A673 (cell line): ENCODE data around the gene NFS1. TPM values are rescaled to one million over a fixed set of nuclear protein-coding genes. Genes with fewer than 3 reads are reported as not detected.
A peak's percentile ranks its signal among the peaks of the same experiment; 100 is the strongest.

Source experiments
- BruUV-seq: library from RNA; stranded (reverse); fragments of 400-500 nt; replicated peaks from 2 replicates; lab custom pipeline; 2021; lab: Mats Ljungman, UMichigan
- CTCF ChIA-PET: fragments of 300-600 bp; sonication (Branson Sonifier 250); formaldehyde crosslinking; loops from one replicate; lab custom pipeline; 2022; ENCODE audit warnings: antibody characterized with exemption; lab: Charles Lee
- POLR2A ChIA-PET: fragments of 300-600 bp; sonication (Branson Sonifier 250); formaldehyde crosslinking; loops from one replicate; lab custom pipeline; 2022; ENCODE audit warnings: antibody characterized with exemption; ENCODE audit not compliant: low non-redundant PET; lab: Charles Lee
- DNase-seq: peaks from one replicate; pipeline ENCODE4 v3.0.0-alpha.2; 2015; ENCODE audit warnings: low spot score
- H3K27ac ChIP-seq: fragments of 200-600 bp; sonication (generic); 2 replicates; pipeline ENCODE4 v1.5.1; 2016; ENCODE audit warnings: mixed run types, low read depth, mild to moderate bottlenecking, mixed read lengths, antibody characterized with exemption, low read length; ENCODE audit not compliant: poor library complexity, severe bottlenecking
- H3K27me3 ChIP-seq: fragments of 200-600 bp; sonication (generic); replicated peaks from 2 replicates; pipeline ENCODE4 v1.6.1; 2017; ENCODE audit warnings: mixed run types, low read depth, mild to moderate bottlenecking, mixed read lengths, antibody characterized with exemption, low read length; ENCODE audit not compliant: insufficient read depth, poor library complexity
- H3K36me3 ChIP-seq: fragments of 200-600 bp; sonication (generic); 2 replicates; pipeline ENCODE4 v1.6.1; 2016; ENCODE audit warnings: mixed run types, mild to moderate bottlenecking, mixed read lengths, antibody characterized with exemption, low read length; ENCODE audit not compliant: insufficient read depth, poor library complexity, severe bottlenecking
- H3K4me1 ChIP-seq: fragments of 200-600 bp; sonication (generic); 2 replicates; pipeline ENCODE4 v1.6.1; 2017; ENCODE audit warnings: mixed run types, mild to moderate bottlenecking, mixed read lengths, antibody characterized with exemption, low read length; ENCODE audit not compliant: insufficient read depth, poor library complexity, severe bottlenecking
- H3K4me3 ChIP-seq: fragments of 200-600 bp; sonication (generic); 2 replicates; pipeline ENCODE4 v1.5.1; 2016; ENCODE audit warnings: low read depth, mixed run types, mild to moderate bottlenecking, mixed read lengths, low read length; ENCODE audit not compliant: poor library complexity, severe bottlenecking
- H3K9me3 ChIP-seq: fragments of 200-600 bp; sonication (generic); 2 replicates; pipeline ENCODE4 v1.6.1; 2016; ENCODE audit warnings: mixed run types, low read depth, mild to moderate bottlenecking, mixed read lengths, antibody characterized with exemption, low read length; ENCODE audit not compliant: poor library complexity, severe bottlenecking
- CTCF ChIP-seq: fragments of 300-800, 200-600 bp; sonication (generic); conservative IDR thresholded peaks from 2 replicates; pipeline ENCODE4 v1.5.1; 2017; ENCODE audit warnings: low read depth, mild to moderate bottlenecking, antibody characterized with exemption, low read length, moderate library complexity, mixed read lengths
- EZH2 ChIP-seq: fragments of 200-600 bp; sonication (generic); IDR thresholded peaks from 2 replicates; pipeline ENCODE4 v1.6.1; 2017; ENCODE audit warnings: borderline replicate concordance, low read depth, mild to moderate bottlenecking, mixed read lengths, antibody characterized with exemption, low read length; ENCODE audit not compliant: poor library complexity, severe bottlenecking
- intact Hi-C: fragments of 100-400 bp; cut with micrococcal nuclease; formaldehyde crosslinking; loops from one replicate; pipeline ENCODE4 v1.10.0; 2022; ENCODE audit not compliant: unreplicated experiment
- total RNA-seq: library from RNA; stranded (reverse); gene quantifications from 2 replicates; pipeline ENCODE4 v1.2.3, GENCODE V29; 2021

The NFS1 gene
- total RNA-seq, 1 experiment from 2014 or later, result 22.2 TPM

- H3K27ac ChIP-seq, result no peak overlapping the region
- H3K36me3 ChIP-seq, result peaks cover 63% of the 10 kb centered on the region
- BruUV-seq, result no TSS peak
- peak; percentile 64 for DNase-seq
- no peaks in the 10 kb centered on the region for H3K9me3 ChIP-seq
- CTCF ChIA-PET, result interaction anchor here (0.6 to 1.4 kb wide), 2 partner anchors 60 to 145 kb away, joined by 3 to 5 read pairs; no protein-coding TSS in a partner anchor
- H3K4me1 ChIP-seq, result peaks cover 29% of the 10 kb centered on the region
- H3K27me3 ChIP-seq, result no peaks in the 10 kb centered on the region
- POLR2A ChIA-PET, result interaction anchor here (0.7 to 1.0 kb wide), 3 partner anchors 9 to 39 kb away, joined by 3 read pairs; no protein-coding TSS in a partner anchor
- peak overlapping the region; percentile 69 for H3K4me3 ChIP-seq
- peak; percentile 48 for TF ChIP-seq CTCF
- no peak for TF ChIP-seq EZH2
- intact Hi-C loops, result loop anchor here (5.0 kb wide), 1 partner anchor 37 kb away; no protein-coding TSS in a partner anchor
Observed at GRCh38 chr20:35739294-35740163, 40.4 kb upstream of the NFS1 start.

- H3K27ac ChIP-seq, result no peak overlapping the region
- peaks cover 32% of the 10 kb centered on the region for H3K4me1 ChIP-seq
- DNase-seq, result no peak
- CTCF ChIA-PET, result interaction anchor here (1.4 kb wide), 1 partner anchor 146 kb away, joined by 3 read pairs; no protein-coding TSS in a partner anchor
- no peak for TF ChIP-seq EZH2
- no TSS peak for BruUV-seq
- intact Hi-C loops, result loop anchor here (5.0 kb wide), 1 partner anchor 36 kb away; no protein-coding TSS in a partner anchor
- POLR2A ChIA-PET, result interaction anchor here (1.0 kb wide), 1 partner anchor 32 kb away, joined by 3 read pairs; no protein-coding TSS in a partner anchor
- peaks cover 72% of the 10 kb centered on the region for H3K36me3 ChIP-seq
- no peaks in the 10 kb centered on the region for H3K9me3 ChIP-seq
- no peak overlapping the region for H3K4me3 ChIP-seq
- H3K27me3 ChIP-seq, result no peaks in the 10 kb centered on the region
Observed at GRCh38 chr20:35738410-35739179, 39.4 kb upstream of the NFS1 start.

- BruUV-seq, result no TSS peak
Observed at GRCh38 chr20:35737865-35738333, 38.7 kb upstream of the NFS1 start.

More at GRCh38 chr20:35737865-35738333, 38.7 kb upstream of the NFS1 start:
- ChIA-PET POLR2A (interaction anchor here (0.7 kb wide), 3 partner anchors 121 to 173 kb away, joined by 4 to 11 read pairs (median 8); no protein-coding TSS in a partner anchor), CTCF (no interaction called here)
- TF ChIP-seq EZH2 (no peak), CTCF (no peak)
- H3K4me1 ChIP-seq, result peaks cover 25% of the 10 kb centered on the region
- no peaks in the 10 kb centered on the region for H3K9me3 ChIP-seq
- peaks cover 79% of the 10 kb centered on the region for H3K36me3 ChIP-seq
- DNase-seq, result no peak
- no peak overlapping the region for H3K27ac ChIP-seq
- intact Hi-C loops, result loop anchor here (5.0 kb wide), 1 partner anchor 36 kb away; no protein-coding TSS in a partner anchor
- no peaks in the 10 kb centered on the region for H3K27me3 ChIP-seq
- no peak overlapping the region for H3K4me3 ChIP-seq
